HL-60 (cell line): ENCODE results near the gene DTD1.

ENCODE experiments used
- CTCF ChIP-seq: IDR thresholded peaks from one replicate; pipeline ENCODE4 v1.5.1; 2011; ENCODE audit warnings: low read length, control low read depth, inconsistent platforms; ENCODE audit not compliant: insufficient read depth
- GABPA ChIP-seq: IDR thresholded peaks from 2 replicates; pipeline ENCODE4 v1.6.1; 2012; ENCODE audit warnings: low read depth
- POLR2AphosphoS5 ChIP-seq: IDR thresholded peaks from 2 replicates; pipeline ENCODE4 v1.6.1; 2012; ENCODE audit warnings: low read depth
- REST ChIP-seq: IDR thresholded peaks from 2 replicates; pipeline ENCODE4 v1.6.1; 2012; ENCODE audit warnings: low read depth; ENCODE audit not compliant: insufficient replicate concordance

- TF ChIP-seq REST: no peak
- no peak for TF ChIP-seq CTCF
- TF ChIP-seq GABPA: no peak
- TF ChIP-seq POLR2AphosphoS5: no peak
These were observed 137.1 kb downstream of the DTD1 start for GRCh38 chr20:18724788-18725464.
